ENCODE measurements around the gene EYA4. TPM values are rescaled to one million over a fixed set of nuclear protein-coding genes. Genes with fewer than 3 reads are reported as not detected.

EYA4 gene
- total and polyA plus RNA-seq, 2 of the 4 experiments (the other 2 are of a cell fraction): 5.7 to 11.1 TPM

DNA sequence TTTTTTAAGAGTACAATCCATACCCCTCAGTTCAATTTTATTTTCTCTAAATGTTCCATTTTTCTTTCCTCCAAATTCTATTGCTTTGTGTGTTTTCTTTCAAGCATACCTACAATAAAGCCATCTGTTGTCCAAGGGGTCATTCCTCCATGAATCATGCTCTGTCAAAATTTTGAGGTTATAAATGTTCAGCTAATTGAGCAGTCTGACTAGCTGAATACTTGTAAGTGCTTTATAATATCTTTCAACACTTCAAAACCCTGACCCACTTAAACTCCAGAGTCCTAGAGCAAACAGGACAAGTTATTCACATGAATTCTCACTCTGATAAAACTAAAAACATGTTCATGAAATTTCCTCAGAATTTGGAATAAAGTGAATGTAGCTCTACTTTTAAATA lies 33.4 kb upstream of the EYA4 start:
- peak overlapping the region; percentile 84; the same call in 1 of the 2 replicates for H3K4me2 ChIP-seq (ENCODE audit: low read depth, low read length)
- peaks cover 9% of the 10 kb centered on the region for H3K4me1 ChIP-seq (ENCODE audit: control insufficient read depth, insufficient read depth, low read length)
- intact Hi-C loops (cut with micrococcal nuclease) (no loop called here), in situ Hi-C loops (cut with MboI; ENCODE audit: low sequenced_read_pairs) (no loop called here), dilution Hi-C loops (cut with HindIII; ENCODE audit: low sequenced_read_pairs, unreplicated experiment) (no loop called here)
- H3K9me1 ChIP-seq (ENCODE audit: insufficient read depth, low read length): 0 out of 2 replicates have a peak, but pooled peaks cover 4% of the 10 kb centered on the region
- H2AK9ac ChIP-seq (replicated peaks; ENCODE audit: low read depth, low read length, poor library complexity): no peak overlapping the region
- H3K56ac ChIP-seq (ENCODE audit: extremely low read depth, insufficient read depth, low read length): peak overlapping the region; percentile 15; the same call in 1 of the 2 replicates
- H2AK5ac ChIP-seq (ENCODE audit: low read depth, low read length): no peak overlapping the region
- H3K27ac ChIP-seq (ENCODE audit: insufficient read depth, low read length): no peak overlapping the region
- no peak overlapping the region for H3K4me3 ChIP-seq (ENCODE audit: insufficient read depth, low read depth, low read length)
- H4K5ac ChIP-seq (ENCODE audit: low read depth, low read length): no peak overlapping the region
- no peak for DNase-seq
- peak overlapping the region; percentile 82 for H2BK5ac ChIP-seq (ENCODE audit: low read depth, low read length, poor library complexity, severe bottlenecking)
- H3K36me3 ChIP-seq (ENCODE audit: control insufficient read depth, insufficient read depth, low read length): no peaks in the 10 kb centered on the region
- H4K20me1 ChIP-seq (ENCODE audit: insufficient read depth, low read length): no peaks in the 10 kb centered on the region
- BruUV-seq (replicated peaks): no TSS peak
- H3K27me3 ChIP-seq (ENCODE audit: control insufficient read depth, insufficient read depth, low read length): no peaks in the 10 kb centered on the region
- H3K79me1 ChIP-seq (ENCODE audit: low read depth in 1 of 2, low read length in 2 of 2): no peaks in the 10 kb centered on the region
- H4K8ac ChIP-seq (ENCODE audit: low read depth in 2 of 2, low read length in 2 of 2): peak overlapping the region in 1 of 2 experiments; percentile 38; a peak in 3 of 4 replicates
- peak overlapping the region; percentile 41; the same call in 1 of the 2 replicates for H2BK120ac ChIP-seq (ENCODE audit: low read depth, low read length)
- ATAC-seq (ENCODE audit: low read depth): no peak
- H3K23ac ChIP-seq (ENCODE audit: low read depth, low read length): no peak overlapping the region
- no peaks in the 10 kb centered on the region for H3K9me3 ChIP-seq (ENCODE audit: control insufficient read depth, insufficient read depth, low read length)
- H4K91ac ChIP-seq (ENCODE audit: insufficient read depth, low read depth, low read length): no peak overlapping the region
- H3K14ac ChIP-seq (replicated peaks; ENCODE audit: low read depth, low read length): no peak overlapping the region; the same call in 1 of the 2 replicates
- H3K4ac ChIP-seq (ENCODE audit: low read depth, low read length): peak overlapping the region; percentile 7; the same call in 1 of the 2 replicates
- POLR2A ChIA-PET (ENCODE audit: unreplicated experiment): interaction anchor here (0.7 kb wide), 1 partner anchor 50 kb away, joined by 3 read pairs; no protein-coding TSS in a partner anchor
- peak overlapping the region; percentile 64 for H3K18ac ChIP-seq (ENCODE audit: low read depth, low read length)
- H2BK20ac ChIP-seq (ENCODE audit: low read depth, low read length): peak overlapping the region; percentile 27; the same call in 1 of the 2 replicates
- TF ChIP-seq POLR2A (IDR thresholded peaks at IDR 0.05; ENCODE audit: low read depth, low read length): no peak
- no peak for TF ChIP-seq CHD1 (IDR thresholded peaks at IDR 0.05; ENCODE audit: low read depth, low read length)
- TF ChIP-seq BHLHE40 (IDR thresholded peaks at IDR 0.05; ENCODE audit: low read depth, low read length): no peak
- TF ChIP-seq MAFK (IDR thresholded peaks at IDR 0.05; ENCODE audit: low read depth, low read length): no peak
- TF ChIP-seq RCOR1 (IDR thresholded peaks at IDR 0.05; ENCODE audit: insufficient replicate concordance, low read length): no peak
- no peak for TF ChIP-seq CEBPB (IDR thresholded peaks at IDR 0.05; ENCODE audit: low read depth, low read length)
- no peak for TF ChIP-seq FOS (IDR thresholded peaks at IDR 0.05; ENCODE audit: low read depth, low read length)
- TF ChIP-seq MXI1 (IDR thresholded peaks at IDR 0.05; ENCODE audit: borderline replicate concordance, low read depth, low read length): no peak
- TF ChIP-seq, protein P1, sequence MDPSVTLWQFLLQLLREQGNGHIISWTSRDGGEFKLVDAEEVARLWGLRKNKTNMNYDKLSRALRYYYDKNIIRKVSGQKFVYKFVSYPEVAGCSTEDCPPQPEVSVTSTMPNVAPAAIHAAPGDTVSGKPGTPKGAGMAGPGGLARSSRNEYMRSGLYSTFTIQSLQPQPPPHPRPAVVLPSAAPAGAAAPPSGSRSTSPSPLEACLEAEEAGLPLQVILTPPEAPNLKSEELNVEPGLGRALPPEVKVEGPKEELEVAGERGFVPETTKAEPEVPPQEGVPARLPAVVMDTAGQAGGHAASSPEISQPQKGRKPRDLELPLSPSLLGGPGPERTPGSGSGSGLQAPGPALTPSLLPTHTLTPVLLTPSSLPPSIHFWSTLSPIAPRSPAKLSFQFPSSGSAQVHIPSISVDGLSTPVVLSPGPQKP (IDR thresholded peaks at IDR 0.05; ENCODE audit: borderline replicate concordance, low read depth, low read length): no peak
- TF ChIP-seq RAD21 (IDR thresholded peaks at IDR 0.05; ENCODE audit: low read length): no peak
- TF ChIP-seq, protein P2, sequence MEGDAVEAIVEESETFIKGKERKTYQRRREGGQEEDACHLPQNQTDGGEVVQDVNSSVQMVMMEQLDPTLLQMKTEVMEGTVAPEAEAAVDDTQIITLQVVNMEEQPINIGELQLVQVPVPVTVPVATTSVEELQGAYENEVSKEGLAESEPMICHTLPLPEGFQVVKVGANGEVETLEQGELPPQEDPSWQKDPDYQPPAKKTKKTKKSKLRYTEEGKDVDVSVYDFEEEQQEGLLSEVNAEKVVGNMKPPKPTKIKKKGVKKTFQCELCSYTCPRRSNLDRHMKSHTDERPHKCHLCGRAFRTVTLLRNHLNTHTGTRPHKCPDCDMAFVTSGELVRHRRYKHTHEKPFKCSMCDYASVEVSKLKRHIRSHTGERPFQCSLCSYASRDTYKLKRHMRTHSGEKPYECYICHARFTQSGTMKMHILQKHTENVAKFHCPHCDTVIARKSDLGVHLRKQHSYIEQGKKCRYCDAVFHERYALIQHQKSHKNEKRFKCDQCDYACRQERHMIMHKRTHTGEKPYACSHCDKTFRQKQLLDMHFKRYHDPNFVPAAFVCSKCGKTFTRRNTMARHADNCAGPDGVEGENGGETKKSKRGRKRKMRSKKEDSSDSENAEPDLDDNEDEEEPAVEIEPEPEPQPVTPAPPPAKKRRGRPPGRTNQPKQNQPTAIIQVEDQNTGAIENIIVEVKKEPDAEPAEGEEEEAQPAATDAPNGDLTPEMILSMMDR (conservative IDR thresholded peaks at IDR 0.05; ENCODE audit: low read depth, low read length): no peak
- TF ChIP-seq, protein P3, sequence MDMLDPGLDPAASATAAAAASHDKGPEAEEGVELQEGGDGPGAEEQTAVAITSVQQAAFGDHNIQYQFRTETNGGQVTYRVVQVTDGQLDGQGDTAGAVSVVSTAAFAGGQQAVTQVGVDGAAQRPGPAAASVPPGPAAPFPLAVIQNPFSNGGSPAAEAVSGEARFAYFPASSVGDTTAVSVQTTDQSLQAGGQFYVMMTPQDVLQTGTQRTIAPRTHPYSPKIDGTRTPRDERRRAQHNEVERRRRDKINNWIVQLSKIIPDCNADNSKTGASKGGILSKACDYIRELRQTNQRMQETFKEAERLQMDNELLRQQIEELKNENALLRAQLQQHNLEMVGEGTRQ (IDR thresholded peaks at IDR 0.05; ENCODE audit: low read depth, low read length): no peak
- no peak for TF ChIP-seq RFX5 (IDR thresholded peaks at IDR 0.05; ENCODE audit: low read depth, low read length)
- CTCF ChIA-PET: interaction anchor here (0.5 to 1.1 kb wide), 2 partner anchors 23 to 245 kb away, joined by 3 read pairs; no protein-coding TSS in a partner anchor
- 0 out of 3 replicates have a peak overlapping the region, but pooled peaks have one; percentile 22 for H2BK15ac ChIP-seq (ENCODE audit: low read depth, low read length)
- H2AFZ ChIP-seq (replicated peaks; ENCODE audit: low read length, poor library complexity): no peak overlapping the region
- no peak overlapping the region for H3K9ac ChIP-seq (ENCODE audit: low read depth, low read length)

Data from IMR-90 (cell line).